H9 (cell line): ENCODE data around the gene EPB41L2. TPM values are rescaled to one million over a fixed set of nuclear protein-coding genes. Genes with fewer than 3 reads are reported as not detected.

Source experiments
- DNase-seq: peaks from one replicate; pipeline ENCODE4 v3.0.0-alpha.2; 2017
- H2AFZ ChIP-seq: one replicate; pipeline ENCODE4 v1.6.1; 2013; ENCODE audit warnings: mild to moderate bottlenecking, low read length, control low read depth, moderate library complexity
- H2AK5ac ChIP-seq: 2 replicates; pipeline ENCODE4 v1.6.1; 2013; ENCODE audit warnings: low read length, control low read depth, mixed read lengths; ENCODE audit not compliant: insufficient read length
- H2BK120ac ChIP-seq: one replicate; pipeline ENCODE4 v1.6.1; 2013; ENCODE audit warnings: low read depth, mild to moderate bottlenecking, low read length, control low read depth, inconsistent platforms; ENCODE audit not compliant: poor library complexity, severe bottlenecking
- H2BK12ac ChIP-seq: 2 replicates; pipeline ENCODE4 v1.6.1; 2013; ENCODE audit warnings: low read length, control low read depth, mixed read lengths, low read depth; ENCODE audit not compliant: insufficient read length
- H2BK15ac ChIP-seq: 2 replicates; pipeline ENCODE4 v1.6.1; 2013; ENCODE audit warnings: low read depth, low read length, control low read depth
- H2BK20ac ChIP-seq: one replicate; pipeline ENCODE4 v1.6.1; 2013; ENCODE audit warnings: low read depth, mild to moderate bottlenecking, low read length, control low read depth, inconsistent platforms; ENCODE audit not compliant: poor library complexity, severe bottlenecking
- H2BK5ac ChIP-seq: 2 replicates; pipeline ENCODE4 v1.6.1; 2013; ENCODE audit warnings: low read length, control low read depth, mixed read lengths; ENCODE audit not compliant: insufficient read length
- H3K14ac ChIP-seq: 2 replicates; pipeline ENCODE4 v1.6.1; 2013; ENCODE audit warnings: low read length, control low read depth; ENCODE audit not compliant: insufficient read depth
- H3K18ac ChIP-seq: 2 replicates; pipeline ENCODE4 v1.6.1; 2013; ENCODE audit warnings: low read depth, mild to moderate bottlenecking, mixed read lengths, low read length, control low read depth; ENCODE audit not compliant: insufficient read length
- H3K23ac ChIP-seq: 2 replicates; pipeline ENCODE4 v1.6.1; 2013; ENCODE audit warnings: low read length, control low read depth, mixed read lengths, low read depth; ENCODE audit not compliant: insufficient read length
- H3K23me2 ChIP-seq: 2 replicates; pipeline ENCODE4 v1.6.1; 2013; ENCODE audit warnings: low read depth, mild to moderate bottlenecking, mixed read lengths, low read length, control low read depth; ENCODE audit not compliant: insufficient read length, poor library complexity, severe bottlenecking
- H3K27ac ChIP-seq: 2 replicates; pipeline ENCODE4 v1.5.1; 2013; ENCODE audit warnings: low read length, control low read depth, mixed read lengths, low read depth; ENCODE audit not compliant: insufficient read length
- H3K27me3 ChIP-seq: 2 replicates; pipeline ENCODE4 v1.6.1; 2013; ENCODE audit warnings: low read length, control low read depth, inconsistent platforms; ENCODE audit not compliant: insufficient read depth
- H3K4ac ChIP-seq: 2 replicates; pipeline ENCODE4 v1.6.1; 2013; ENCODE audit warnings: low read depth, mild to moderate bottlenecking, control low read depth, inconsistent platforms, low read length, moderate library complexity
- H3K4me1 ChIP-seq: 2 replicates; pipeline ENCODE4 v1.6.1; 2013; ENCODE audit warnings: low read length, control low read depth, inconsistent platforms; ENCODE audit not compliant: insufficient read depth
- H3K4me2 ChIP-seq: 2 replicates; pipeline ENCODE4 v1.6.1; 2013; ENCODE audit warnings: low read length, control low read depth, mixed read lengths; ENCODE audit not compliant: insufficient read length, insufficient read depth
- H3K56ac ChIP-seq: 2 replicates; pipeline ENCODE4 v1.6.1; 2013; ENCODE audit warnings: low read depth, mild to moderate bottlenecking, mixed read lengths, low read length, control low read depth; ENCODE audit not compliant: insufficient read length
- H3K79me1 ChIP-seq: 2 replicates; pipeline ENCODE4 v1.6.1; 2013; ENCODE audit warnings: low read depth, mild to moderate bottlenecking, moderate library complexity, low read length, control low read depth, inconsistent platforms; ENCODE audit not compliant: insufficient read depth, poor library complexity, severe bottlenecking
- H3K79me2 ChIP-seq: 2 replicates; pipeline ENCODE4 v1.6.1; 2013; ENCODE audit warnings: low read length, control low read depth, inconsistent platforms; ENCODE audit not compliant: insufficient read depth
- H3K9ac ChIP-seq: 2 replicates; pipeline ENCODE4 v1.6.1; 2013; ENCODE audit warnings: low read length, control low read depth, mixed read lengths; ENCODE audit not compliant: insufficient read length; ENCODE audit errors: extremely low read depth
- H3K9me3 ChIP-seq: one replicate; pipeline ENCODE4 v1.6.1; 2013; ENCODE audit warnings: low read depth, low read length, inconsistent platforms; ENCODE audit not compliant: control insufficient read depth
- H3T11ph ChIP-seq: one replicate; pipeline ENCODE4 v1.6.1; 2013; ENCODE audit warnings: mild to moderate bottlenecking, low read length, control low read depth, inconsistent platforms
- H4K20me1 ChIP-seq: one replicate; pipeline ENCODE4 v1.6.1; 2013; ENCODE audit not compliant: control insufficient read depth, insufficient read length, insufficient read depth
- H4K5ac ChIP-seq: 2 replicates; pipeline ENCODE4 v1.6.1; 2013; ENCODE audit warnings: low read depth, mild to moderate bottlenecking, mixed read lengths, low read length, control low read depth; ENCODE audit not compliant: insufficient read length
- H4K8ac ChIP-seq: replicated peaks from 2 replicates; pipeline ENCODE4 v1.6.1; 2013; ENCODE audit warnings: low read length, control low read depth, mixed read lengths, low read depth; ENCODE audit not compliant: insufficient read length
- H4K91ac ChIP-seq: 2 replicates; pipeline ENCODE4 v1.6.1; 2013; ENCODE audit warnings: low read depth, mild to moderate bottlenecking, moderate library complexity, mixed read lengths, low read length, control low read depth; ENCODE audit not compliant: insufficient read length
- H3K27ac Mint-ChIP-seq, 3 experiments: 2 replicates in 2 of 3; 3 replicates in 1 of 3; pipeline ENCODE4 v1.8.0; 2020 to 2021; ENCODE audit warnings: mixed read lengths in 3 of 3, mild to moderate bottlenecking in 1 of 3, moderate library complexity in 1 of 3
- H3K27me3 Mint-ChIP-seq: 2 replicates; pipeline ENCODE4 v1.8.0; 2021; ENCODE audit warnings: low read depth, mild to moderate bottlenecking, moderate library complexity, mixed read lengths
- H3K36me3 Mint-ChIP-seq, 3 experiments: 2 replicates in 2 of 3; 3 replicates in 1 of 3; pipeline ENCODE4 v1.8.0; 2020 to 2021; ENCODE audit warnings: low read depth in 3 of 3, mixed read lengths in 3 of 3; ENCODE audit not compliant: insufficient read depth in 1 of 3
- H3K4me1 Mint-ChIP-seq, 2 experiments: 2 replicates each; pipeline ENCODE4 v1.8.0; 2020; ENCODE audit warnings: mixed read lengths in 2 of 2
- H3K4me3 Mint-ChIP-seq, 2 experiments: 2 replicates in 1 of 2; 3 replicates in 1 of 2; pipeline ENCODE4 v1.8.0; 2020 to 2021; ENCODE audit warnings: mild to moderate bottlenecking in 2 of 2, mixed read lengths in 2 of 2, moderate library complexity in 1 of 2
- H3K9me3 Mint-ChIP-seq, 2 experiments: 2 replicates in 1 of 2; 3 replicates in 1 of 2; pipeline ENCODE4 v1.8.0; 2020; ENCODE audit warnings: mild to moderate bottlenecking in 2 of 2, mixed read lengths in 2 of 2, moderate library complexity in 1 of 2
- WGBS: extraction: QIAGEN DNeasy Blood & Tissue Kit; methylation state at CpG from one replicate; pipeline ENCODE4 v1.1.7; 2013; ENCODE audit warnings: missing lambda C conversion rate, low lambda C conversion rate, mixed read lengths; ENCODE audit not compliant: insufficient read length; ENCODE audit errors: extremely low coverage; 5-methylcytosine and 5-hydroxymethylcytosine counted together
- total RNA-seq: library from RNA; stranded (reverse); gene quantifications from 2 replicates; pipeline ENCODE4 v1.2.1, GENCODE V29; 2021
- TF ChIP-seq, protein P1 (sequence below): fragments of 200-600 bp; sonication (generic); conservative IDR thresholded peaks from 3 replicates; pipeline ENCODE4 v1.8.0; 2021; ENCODE audit warnings: antibody characterized with exemption, mild to moderate bottlenecking

The EPB41L2 gene
- total RNA-seq, 1 experiment from 2014 or later, result 90.2 TPM

DNA sequence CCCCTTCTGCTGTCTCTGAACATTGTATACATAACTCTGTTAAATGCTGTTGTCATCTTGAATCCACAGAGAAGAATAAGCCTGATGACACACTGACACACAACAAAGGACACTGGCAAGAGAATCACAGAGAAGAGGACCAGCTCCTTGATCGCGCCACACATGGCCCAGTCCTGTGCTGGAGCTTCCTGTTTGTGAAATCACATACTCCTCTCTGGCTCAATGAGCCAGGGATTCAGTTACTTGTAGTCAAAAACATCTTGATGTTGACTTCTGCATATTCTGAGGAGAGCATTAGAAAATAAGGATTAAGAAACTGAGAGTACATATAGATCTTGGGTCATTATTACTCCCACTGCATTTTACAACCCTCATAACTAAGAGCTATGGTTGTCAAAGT, 100.1 kb downstream of the EPB41L2 start:
- H3K4me1 Mint-ChIP-seq, result peaks cover 23 to 25% of the 10 kb centered on the region in 2 experiments
- no peak overlapping the region for H2BK12ac ChIP-seq
- no peak overlapping the region for H2AK5ac ChIP-seq
- H3K79me2 ChIP-seq, result peaks cover 4% of the 10 kb centered on the region; the same call in 1 of the 2 replicates
- no peaks in the 10 kb centered on the region for H3K23me2 ChIP-seq
- WGBS, result no CpG with 5 or more reads among the region's 2 CpGs
- no peaks in the 10 kb centered on the region for H3K27me3 ChIP-seq
- no peak overlapping the region for H4K5ac ChIP-seq
- H2BK120ac ChIP-seq, result no peak overlapping the region
- H3K14ac ChIP-seq, result no peak overlapping the region
- H2BK15ac ChIP-seq, result no peak overlapping the region
- H3K9me3 ChIP-seq, result no peaks in the 10 kb centered on the region
- H3K79me1 ChIP-seq, result no peaks in the 10 kb centered on the region
- H3K27ac ChIP-seq, result no peak overlapping the region
- no peak overlapping the region for H3K4me3 Mint-ChIP-seq
- H2AFZ ChIP-seq, result no peak overlapping the region
- no peak overlapping the region for H3K4ac ChIP-seq
- TF ChIP-seq, protein P1, sequence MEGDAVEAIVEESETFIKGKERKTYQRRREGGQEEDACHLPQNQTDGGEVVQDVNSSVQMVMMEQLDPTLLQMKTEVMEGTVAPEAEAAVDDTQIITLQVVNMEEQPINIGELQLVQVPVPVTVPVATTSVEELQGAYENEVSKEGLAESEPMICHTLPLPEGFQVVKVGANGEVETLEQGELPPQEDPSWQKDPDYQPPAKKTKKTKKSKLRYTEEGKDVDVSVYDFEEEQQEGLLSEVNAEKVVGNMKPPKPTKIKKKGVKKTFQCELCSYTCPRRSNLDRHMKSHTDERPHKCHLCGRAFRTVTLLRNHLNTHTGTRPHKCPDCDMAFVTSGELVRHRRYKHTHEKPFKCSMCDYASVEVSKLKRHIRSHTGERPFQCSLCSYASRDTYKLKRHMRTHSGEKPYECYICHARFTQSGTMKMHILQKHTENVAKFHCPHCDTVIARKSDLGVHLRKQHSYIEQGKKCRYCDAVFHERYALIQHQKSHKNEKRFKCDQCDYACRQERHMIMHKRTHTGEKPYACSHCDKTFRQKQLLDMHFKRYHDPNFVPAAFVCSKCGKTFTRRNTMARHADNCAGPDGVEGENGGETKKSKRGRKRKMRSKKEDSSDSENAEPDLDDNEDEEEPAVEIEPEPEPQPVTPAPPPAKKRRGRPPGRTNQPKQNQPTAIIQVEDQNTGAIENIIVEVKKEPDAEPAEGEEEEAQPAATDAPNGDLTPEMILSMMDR, result no peak
- H2BK5ac ChIP-seq, result no peak overlapping the region
- no peak overlapping the region for H3K18ac ChIP-seq
- no peak overlapping the region for H4K8ac ChIP-seq
- DNase-seq, result no peak
- H3K27me3 Mint-ChIP-seq, result no peaks in the 10 kb centered on the region
- no peaks in the 10 kb centered on the region for H3K9me3 Mint-ChIP-seq
- H3K27ac Mint-ChIP-seq, result no peak overlapping the region
- H3K56ac ChIP-seq, result no peak overlapping the region
- no peak overlapping the region for H3K23ac ChIP-seq
- no peak overlapping the region for H3K4me2 ChIP-seq
- H4K91ac ChIP-seq, result no peak overlapping the region
- no peaks in the 10 kb centered on the region for H3K36me3 Mint-ChIP-seq
- peaks cover 18% of the 10 kb centered on the region; the same call in 1 of the 2 replicates for H3K4me1 ChIP-seq
- no peak overlapping the region for H2BK20ac ChIP-seq
- no peaks in the 10 kb centered on the region for H4K20me1 ChIP-seq
- no peak overlapping the region for H3K9ac ChIP-seq
- H3T11ph ChIP-seq, result no peak overlapping the region
